Progenitor cell of endocrine pancreas (in vitro differentiated cells): Measurements from ENCODE around the gene SIDT2. TPM values are rescaled to one million over a fixed set of nuclear protein-coding genes. Genes with fewer than 3 reads are reported as not detected.
A peak's percentile ranks its signal among the peaks of the same experiment; 100 is the strongest.

Experiments used
- DNase-seq: peaks from one replicate; pipeline ENCODE4 v3.0.0; 2021; ENCODE audit warnings: low spot score; ENCODE audit not compliant: unreplicated experiment
- H3K27ac Mint-ChIP-seq: 2 replicates; pipeline ENCODE4 v1.8.0; 2021; ENCODE audit warnings: mild to moderate bottlenecking, moderate library complexity, mixed read lengths
- H3K27me3 Mint-ChIP-seq: 2 replicates; pipeline ENCODE4 v1.8.0; 2021; ENCODE audit warnings: mixed read lengths
- H3K36me3 Mint-ChIP-seq: 2 replicates; pipeline ENCODE4 v1.8.0; 2022; ENCODE audit warnings: mixed read lengths; ENCODE audit not compliant: insufficient read depth
- H3K4me1 Mint-ChIP-seq: 2 replicates; pipeline ENCODE4 v1.8.0; 2021; ENCODE audit warnings: low read depth, mixed read lengths
- H3K4me3 Mint-ChIP-seq: 2 replicates; pipeline ENCODE4 v1.8.0; 2021; ENCODE audit warnings: low read depth, mild to moderate bottlenecking, moderate library complexity, mixed read lengths
- H3K9me3 Mint-ChIP-seq: 2 replicates; pipeline ENCODE4 v1.8.0; 2021; ENCODE audit warnings: low read depth, mixed read lengths
- total RNA-seq: library from RNA; stranded (reverse); gene quantifications from 2 replicates; pipeline ENCODE4 v1.2.1, GENCODE V29; 2021
- TF ChIP-seq, protein P1 (sequence below): fragments of 200-600 bp; sonication (generic); IDR thresholded peaks from one replicate; pipeline ENCODE4 v1.5.0; 2021; ENCODE audit warnings: antibody characterized with exemption, mild to moderate bottlenecking; ENCODE audit not compliant: unreplicated experiment

SIDT2 gene
- total RNA-seq, 1 donor from 2014 or later: 44.7 TPM

DNA sequence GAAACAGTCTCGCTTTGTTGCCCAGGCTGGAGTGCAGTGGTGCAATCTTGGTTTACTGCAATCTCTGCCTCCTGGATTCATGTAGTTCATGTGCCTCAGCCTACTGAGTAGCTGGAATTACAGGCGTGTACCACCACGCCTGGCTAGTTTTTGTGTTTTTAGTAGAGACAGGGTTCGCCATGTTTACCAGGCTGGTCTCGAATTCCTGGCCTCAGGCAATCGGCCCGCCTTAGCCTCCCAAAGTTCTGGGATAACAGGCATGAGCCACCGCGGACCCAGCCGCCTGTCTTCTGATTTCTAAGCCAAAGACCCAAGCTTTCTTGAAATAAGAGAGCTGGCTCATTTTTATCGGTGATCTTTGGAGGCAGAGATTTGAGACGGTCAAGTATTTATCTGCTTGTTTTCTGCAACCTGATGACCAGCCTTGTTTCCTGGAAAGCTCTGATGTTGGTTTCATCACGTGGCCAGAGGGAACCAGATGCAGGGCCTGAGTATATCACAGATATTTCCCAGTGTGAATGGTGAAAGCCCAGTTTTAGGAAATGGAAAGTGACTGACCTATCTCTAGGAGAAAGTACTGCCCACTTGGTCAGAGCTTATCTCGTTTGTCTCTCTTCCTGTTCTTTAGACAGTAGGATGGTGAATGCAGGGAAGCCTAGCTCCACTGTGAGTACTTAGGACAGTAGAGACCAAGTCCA, 5.7 kb upstream of the SIDT2 start:
- TF ChIP-seq, protein P1, sequence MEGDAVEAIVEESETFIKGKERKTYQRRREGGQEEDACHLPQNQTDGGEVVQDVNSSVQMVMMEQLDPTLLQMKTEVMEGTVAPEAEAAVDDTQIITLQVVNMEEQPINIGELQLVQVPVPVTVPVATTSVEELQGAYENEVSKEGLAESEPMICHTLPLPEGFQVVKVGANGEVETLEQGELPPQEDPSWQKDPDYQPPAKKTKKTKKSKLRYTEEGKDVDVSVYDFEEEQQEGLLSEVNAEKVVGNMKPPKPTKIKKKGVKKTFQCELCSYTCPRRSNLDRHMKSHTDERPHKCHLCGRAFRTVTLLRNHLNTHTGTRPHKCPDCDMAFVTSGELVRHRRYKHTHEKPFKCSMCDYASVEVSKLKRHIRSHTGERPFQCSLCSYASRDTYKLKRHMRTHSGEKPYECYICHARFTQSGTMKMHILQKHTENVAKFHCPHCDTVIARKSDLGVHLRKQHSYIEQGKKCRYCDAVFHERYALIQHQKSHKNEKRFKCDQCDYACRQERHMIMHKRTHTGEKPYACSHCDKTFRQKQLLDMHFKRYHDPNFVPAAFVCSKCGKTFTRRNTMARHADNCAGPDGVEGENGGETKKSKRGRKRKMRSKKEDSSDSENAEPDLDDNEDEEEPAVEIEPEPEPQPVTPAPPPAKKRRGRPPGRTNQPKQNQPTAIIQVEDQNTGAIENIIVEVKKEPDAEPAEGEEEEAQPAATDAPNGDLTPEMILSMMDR: no peak
- Mint-ChIP-seq H3K27ac (no peak overlapping the region), H3K4me3 (no peak overlapping the region), H3K36me3 (peaks cover 9% of the 10 kb centered on the region), H3K27me3 (no peaks in the 10 kb centered on the region), H3K9me3 (no peaks in the 10 kb centered on the region), H3K4me1 (peaks cover under 1% of the 10 kb centered on the region)
- no peak for DNase-seq

DNA sequence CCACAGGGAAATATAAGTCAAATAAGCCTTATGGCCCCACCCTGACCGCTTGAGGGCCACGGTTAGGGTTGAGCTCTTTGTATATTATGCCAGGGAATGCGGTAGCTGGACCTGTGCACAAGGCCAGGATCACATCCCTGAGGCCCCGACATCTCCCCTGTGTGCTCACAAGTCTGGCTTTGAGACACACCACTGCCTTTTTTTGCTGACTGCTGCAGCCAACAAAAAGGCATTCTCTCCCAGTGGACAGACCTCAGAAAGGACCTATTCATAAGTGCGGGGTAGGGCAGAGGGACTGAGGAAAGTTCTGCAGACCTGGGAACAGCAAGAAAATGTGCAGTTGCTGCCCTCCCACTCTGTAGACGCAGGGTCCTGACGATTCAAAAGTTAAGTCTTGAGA, 3.4 kb upstream of the SIDT2 start:
- Mint-ChIP-seq H3K27ac (no peak overlapping the region), H3K4me1 (peaks cover 12% of the 10 kb centered on the region), H3K27me3 (no peaks in the 10 kb centered on the region), H3K9me3 (no peaks in the 10 kb centered on the region), H3K36me3 (peaks cover 6% of the 10 kb centered on the region), H3K4me3 (no peak overlapping the region)
- TF ChIP-seq, protein P1: no peak
- DNase-seq: no peak

DNA sequence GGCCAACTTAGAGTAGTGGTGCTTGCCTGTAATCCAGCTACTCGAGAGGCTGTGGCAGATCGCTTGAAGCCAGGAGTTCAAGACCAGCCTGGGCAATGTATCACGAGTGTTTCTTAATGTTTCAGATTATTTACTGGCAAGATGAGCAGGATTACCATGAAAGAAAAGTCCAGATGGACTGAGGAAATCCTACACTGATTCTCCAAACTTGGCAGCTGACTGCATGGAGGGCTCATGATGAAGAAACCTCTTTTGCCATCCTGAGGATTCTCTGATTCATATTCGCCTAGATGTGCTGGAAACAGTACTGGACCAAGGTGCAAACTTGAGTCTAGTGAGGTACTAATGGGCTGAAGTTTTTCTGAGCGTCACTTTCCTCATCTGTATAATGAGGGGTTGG, 2.8 kb upstream of the SIDT2 start:
- H3K27ac Mint-ChIP-seq: no peak overlapping the region
- no peaks in the 10 kb centered on the region for H3K27me3 Mint-ChIP-seq
- H3K4me1 Mint-ChIP-seq: peaks cover 14% of the 10 kb centered on the region
- no peak for DNase-seq
- TF ChIP-seq, protein P1: no peak
- no peaks in the 10 kb centered on the region for H3K9me3 Mint-ChIP-seq
- H3K36me3 Mint-ChIP-seq: peaks cover 5% of the 10 kb centered on the region
- H3K4me3 Mint-ChIP-seq: no peak overlapping the region

DNA sequence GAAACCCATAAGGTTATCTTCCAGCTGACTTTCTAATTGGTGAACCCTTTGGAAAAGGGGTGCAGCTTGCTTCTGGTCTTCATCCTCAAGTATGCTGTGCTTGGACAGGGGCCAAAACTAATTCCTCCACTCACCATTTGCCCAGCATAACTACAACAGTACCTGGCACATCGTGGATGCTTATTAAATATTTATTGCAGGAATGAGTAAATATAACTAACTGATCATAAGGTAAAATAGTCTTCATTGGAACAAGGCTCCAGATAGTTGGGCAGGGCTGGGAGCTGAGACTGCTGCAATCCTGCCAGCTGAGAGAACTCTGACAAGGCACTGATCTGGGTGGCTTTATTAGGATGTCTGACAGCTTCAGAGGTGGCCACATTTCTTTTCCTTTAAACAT, 2.4 kb upstream of the SIDT2 start:
- no peak for DNase-seq
- no peak overlapping the region for H3K27ac Mint-ChIP-seq
- no peak overlapping the region for H3K4me3 Mint-ChIP-seq
- TF ChIP-seq, protein P1: no peak
- H3K9me3 Mint-ChIP-seq: no peaks in the 10 kb centered on the region
- peaks cover 2% of the 10 kb centered on the region for H3K36me3 Mint-ChIP-seq
- H3K27me3 Mint-ChIP-seq: no peaks in the 10 kb centered on the region
- H3K4me1 Mint-ChIP-seq: peaks cover 18% of the 10 kb centered on the region

DNA sequence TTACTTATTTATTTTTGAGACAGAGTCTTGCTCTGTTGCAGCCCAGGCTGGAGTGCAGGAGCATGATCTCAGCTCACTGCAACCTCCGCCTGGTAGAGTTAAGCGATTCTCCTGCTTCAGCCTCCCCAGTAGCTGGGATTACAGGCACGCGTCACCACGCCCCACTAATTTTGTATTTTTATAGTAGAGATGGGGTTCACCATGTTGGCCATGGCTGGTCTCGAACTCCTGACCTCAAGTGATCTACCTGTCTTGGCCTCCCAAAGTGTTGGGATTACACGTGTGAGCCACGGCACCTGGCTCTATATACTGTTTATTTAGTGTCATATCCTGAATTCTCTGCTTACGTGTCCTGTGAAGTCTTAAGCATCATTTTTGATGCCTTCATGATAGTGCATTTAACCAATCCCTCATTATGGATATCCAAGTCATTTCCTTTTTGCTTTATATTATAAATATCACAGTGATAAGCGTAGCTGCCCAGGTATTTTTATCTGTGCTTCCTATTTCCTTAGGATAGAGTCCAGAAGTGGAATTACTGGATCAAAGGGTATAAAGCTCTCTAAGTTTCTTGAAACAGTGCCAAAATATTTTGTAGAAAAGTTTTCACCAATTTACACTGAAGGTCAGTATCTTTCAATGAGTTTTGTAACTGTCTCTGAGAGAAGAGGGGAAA, 871 bp upstream of the SIDT2 start:
- DNase-seq: no peak
- Mint-ChIP-seq H3K27me3 (no peaks in the 10 kb centered on the region), H3K4me3 (peak overlapping the region; percentile 94), H3K36me3 (peaks cover 2% of the 10 kb centered on the region), H3K9me3 (no peaks in the 10 kb centered on the region), H3K27ac (peak overlapping the region; percentile 93), H3K4me1 (peaks cover 18% of the 10 kb centered on the region)
- TF ChIP-seq, protein P1: no peak
